CD14-positive monocyte (primary cell): ENCODE data around the gene CRB2. TPM values are rescaled to one million over a fixed set of nuclear protein-coding genes. Genes with fewer than 3 reads are reported as not detected.

Source experiments
- DNase-seq, 3 donors: peaks; one replicate each; pipeline ENCODE4 v3.0.0-alpha.2; 2011 to 2022
- H2AFZ ChIP-seq: 2 replicates; pipeline ENCODE4 v1.6.0; 2012; ENCODE audit warnings: mild to moderate bottlenecking, low read depth, low read length, inconsistent platforms; ENCODE audit not compliant: insufficient read depth, poor library complexity, severe bottlenecking
- H3K27ac ChIP-seq, 2 donors: 1 replicate in 1 of 2; 2 replicates in 1 of 2; pipeline ENCODE4 v1.5.1; 2012 to 2013; ENCODE audit warnings: low read length in 2 of 2, control low read depth in 1 of 2, inconsistent platforms in 1 of 2, low read depth in 1 of 2, mild to moderate bottlenecking in 1 of 2
- H3K27me3 ChIP-seq, 2 donors: one replicate each; pipeline versions ENCODE4 v1.6.0 to v1.6.1; 2011 to 2013; ENCODE audit warnings: low read length in 2 of 2; ENCODE audit not compliant: control insufficient read depth in 2 of 2, insufficient read depth in 2 of 2
- H3K36me3 ChIP-seq, 2 donors: replicated peaks in 1 of 2; 1 replicate in 1 of 2; 2 replicates in 1 of 2; pipeline versions ENCODE4 v1.5.1 to v1.6.1; 2012 to 2013; ENCODE audit warnings: low read length in 2 of 2, control low read depth in 1 of 2, inconsistent platforms in 1 of 2, mild to moderate bottlenecking in 1 of 2; ENCODE audit not compliant: insufficient read depth in 2 of 2, control insufficient read depth in 1 of 2
- H3K4me1 ChIP-seq, 2 donors: 1 replicate in 1 of 2; 2 replicates in 1 of 2; pipeline versions ENCODE4 v1.5.1 to v1.6.1; 2012 to 2013; ENCODE audit warnings: low read length in 2 of 2, control low read depth in 1 of 2, inconsistent platforms in 1 of 2, mild to moderate bottlenecking in 1 of 2, moderate library complexity in 1 of 2; ENCODE audit not compliant: insufficient read depth in 2 of 2, control insufficient read depth in 1 of 2
- H3K4me2 ChIP-seq: replicated peaks from 2 replicates; pipeline ENCODE3; 2012; ENCODE audit warnings: low read length, moderate library complexity, mild to moderate bottlenecking; ENCODE audit not compliant: poor library complexity, severe bottlenecking; ENCODE audit errors: extremely low read depth
- H3K4me3 ChIP-seq, 3 experiments: fragments of 200-600 bp in 1 of 3; sonication (generic) in 1 of 3; replicated peaks in 1 of 3; 1 replicate in 2 of 3; 2 replicates in 1 of 3; pipeline ENCODE4 v1.5.1; 2011 to 2013; ENCODE audit warnings: low read length in 3 of 3, mild to moderate bottlenecking in 3 of 3, control low read depth in 2 of 3, low read depth in 2 of 3, inconsistent platforms in 1 of 3, moderate library complexity in 1 of 3
- H3K79me2 ChIP-seq: 2 replicates; pipeline ENCODE4 v1.6.0; 2012; ENCODE audit warnings: mild to moderate bottlenecking, control low read depth, inconsistent platforms, low read length, moderate library complexity; ENCODE audit not compliant: insufficient read depth
- H3K9ac ChIP-seq: 2 replicates; pipeline ENCODE4 v1.6.0; 2017; ENCODE audit warnings: low read length, mild to moderate bottlenecking; ENCODE audit not compliant: insufficient read depth, poor library complexity, severe bottlenecking
- H3K9me3 ChIP-seq, 2 donors: replicated peaks in 1 of 2; 1 replicate in 1 of 2; 2 replicates in 1 of 2; pipeline versions ENCODE4 v1.5.1 to v1.6.1; 2012 to 2013; ENCODE audit warnings: low read length in 2 of 2, control low read depth in 1 of 2; ENCODE audit not compliant: control insufficient read depth in 1 of 2, insufficient read depth in 1 of 2
- H4K20me1 ChIP-seq: 2 replicates; pipeline ENCODE4 v1.6.0; 2012; ENCODE audit warnings: mild to moderate bottlenecking, low read length, control low read depth, moderate library complexity; ENCODE audit not compliant: insufficient read depth
- H3K27ac Mint-ChIP-seq, 7 donors: one replicate each; pipeline ENCODE4 v1.8.0; 2020; ENCODE audit warnings: mild to moderate bottlenecking in 7 of 7, mixed read lengths in 7 of 7, moderate library complexity in 6 of 7, inconsistent platforms in 2 of 7
- H3K27me3 Mint-ChIP-seq, 3 donors: one replicate each; pipeline ENCODE4 v1.8.0; 2021 to 2022; ENCODE audit warnings: low read depth in 3 of 3, mild to moderate bottlenecking in 3 of 3, mixed read lengths in 3 of 3, moderate library complexity in 3 of 3, inconsistent platforms in 1 of 3
- H3K36me3 Mint-ChIP-seq, 2 donors: one replicate each; pipeline ENCODE4 v1.8.0; 2020; ENCODE audit warnings: mixed read lengths in 2 of 2, inconsistent platforms in 1 of 2, mild to moderate bottlenecking in 1 of 2
- H3K4me1 Mint-ChIP-seq: one replicate; pipeline ENCODE4 v1.8.0; 2020; ENCODE audit warnings: mild to moderate bottlenecking, mixed read lengths
- H3K4me3 Mint-ChIP-seq, 2 donors: one replicate each; pipeline ENCODE4 v1.8.0; 2020; ENCODE audit warnings: mild to moderate bottlenecking in 2 of 2, mixed read lengths in 2 of 2, moderate library complexity in 1 of 2
- H3K9me3 Mint-ChIP-seq, 7 donors: one replicate each; pipeline ENCODE4 v1.8.0; 2020 to 2022; ENCODE audit warnings: mixed read lengths in 7 of 7, mild to moderate bottlenecking in 6 of 7, moderate library complexity in 6 of 7, inconsistent platforms in 2 of 7
- CTCF ChIP-seq: fragments of 200-600 bp; IDR thresholded peaks from one replicate; pipeline ENCODE4 v1.8.0; 2022; ENCODE audit warnings: antibody characterized with exemption, mild to moderate bottlenecking
- WGBS: methylation state at CpG from one replicate; pipeline ENCODE4 v1.1.5; 2013; ENCODE audit warnings: missing lambda C conversion rate; ENCODE audit not compliant: insufficient coverage; 5-methylcytosine and 5-hydroxymethylcytosine counted together
- intact Hi-C, 2 donors: fragments of 100-400 bp; cut with micrococcal nuclease; formaldehyde crosslinking; loops; one replicate each; pipeline versions ENCODE4 v1.15.0 to v1.15.1; 2023
- polyA plus RNA-seq, 3 donors: library from polyadenylated mRNA; depleted of rRNA in 1 of 3; unstranded in 2 of 3; stranded (reverse) in 1 of 3; fragments of 300-500 nt in 2 of 3; fragments of >200 nt in 1 of 3; fragmentation: Illumina TruSeq in 2 of 3; gene quantifications; 1 replicate in 2 of 3; 2 replicates in 1 of 3; pipeline ENCODE4 v1.2.3, GENCODE V29; 2012 to 2021

CRB2 gene
- polyA plus RNA-seq, 3 donors: not detected

GRCh38 chr9:123346826-123347225 lies 9.2 kb upstream of the CRB2 start:
- no peaks in the 10 kb centered on the region for H3K36me3 ChIP-seq
- intact Hi-C loops: loop anchor here in 1 of 2 donors (5.0 to 10.0 kb wide), 2 partner anchors 72 to 265 kb away; no protein-coding TSS in a partner anchor
- H2AFZ ChIP-seq: no peak overlapping the region
- no peak overlapping the region for H3K4me3 Mint-ChIP-seq
- H3K4me2 ChIP-seq: no peak overlapping the region
- H3K79me2 ChIP-seq: no peaks in the 10 kb centered on the region
- H3K36me3 Mint-ChIP-seq: no peaks in the 10 kb centered on the region
- no peaks in the 10 kb centered on the region for H4K20me1 ChIP-seq
- 93% methylated on average over 3 of the region's 3 CpGs for WGBS
- no peak for TF ChIP-seq CTCF
- H3K27ac Mint-ChIP-seq: no peak overlapping the region
- DNase-seq: no peak
- H3K4me1 Mint-ChIP-seq: peaks cover 3% of the 10 kb centered on the region
- no peak overlapping the region for H3K27ac ChIP-seq
- no peak overlapping the region for H3K9ac ChIP-seq
- no peaks in the 10 kb centered on the region for H3K9me3 Mint-ChIP-seq
- H3K27me3 ChIP-seq: no peaks in the 10 kb centered on the region
- no peaks in the 10 kb centered on the region for H3K4me1 ChIP-seq
- H3K9me3 ChIP-seq: no peaks in the 10 kb centered on the region
- peaks cover 0 to 5% (median 3%) of the 10 kb centered on the region in 3 donors for H3K27me3 Mint-ChIP-seq
- no peak overlapping the region for H3K4me3 ChIP-seq

GRCh38 chr9:123347289-123348060 lies 8.5 kb upstream of the CRB2 start:
- no peak for TF ChIP-seq CTCF
- Mint-ChIP-seq H3K27ac (no peak overlapping the region), H3K4me1 (peaks cover 3% of the 10 kb centered on the region), H3K4me3 (no peak overlapping the region), H3K36me3 (no peaks in the 10 kb centered on the region), H3K9me3 (no peaks in the 10 kb centered on the region), H3K27me3 (peaks cover 1 to 7% (median 6%) of the 10 kb centered on the region in 3 donors)
- Histone ChIP-seq H3K4me2 (no peak overlapping the region), H3K4me3 (no peak overlapping the region), H4K20me1 (no peaks in the 10 kb centered on the region), H3K9me3 (no peaks in the 10 kb centered on the region), H3K79me2 (no peaks in the 10 kb centered on the region), H2AFZ (no peak overlapping the region), H3K27ac (no peak overlapping the region), H3K36me3 (no peaks in the 10 kb centered on the region), H3K4me1 (no peaks in the 10 kb centered on the region), H3K27me3 (no peaks in the 10 kb centered on the region), H3K9ac (no peak overlapping the region)
- WGBS: 96% methylated on average over 12 of the region's 12 CpGs
- intact Hi-C loops: loop anchor here in 1 of 2 donors (5.0 to 10.0 kb wide), 2 partner anchors 73 to 265 kb away; no protein-coding TSS in a partner anchor
- DNase-seq: no peak
